GM19452 (cell line): ENCODE measurements around the gene ZBTB8A.
A peak's percentile ranks its signal among the peaks of the same experiment; 100 is the strongest.
"Not testable (repeated sequence)": the region's sequence is repeated elsewhere in the genome, so short reads cannot be mapped to it uniquely, and the experiment has no call there.

Source experiments
- ATAC-seq: cut with Tn5 transposase; IDR thresholded peaks from one replicate; pipeline ENCODE4 v1.9.1; 2021; ENCODE audit not compliant: unreplicated experiment

ZBTB8A gene

GRCh38 chr1:32538887-32539583 lies at the start of gene ZBTB8A:
TSS of gene ZBTB8A (plus strand) at chr1:32539427. CDS start at chr1:32592932, 53,505 bp downstream.
- no peak for ATAC-seq

- no peak for ATAC-seq
Observed at GRCh38 chr1:32489774-32490454, 49.3 kb upstream of the ZBTB8A start.

- no peak for ATAC-seq
Observed at GRCh38 chr1:32491386-32491785, 47.8 kb upstream of the ZBTB8A start.

- no peak for ATAC-seq
Observed at GRCh38 chr1:32494196-32494595, 45.0 kb upstream of the ZBTB8A start.

- no peak for ATAC-seq
Observed at GRCh38 chr1:32494711-32495337, 44.4 kb upstream of the ZBTB8A start.

GRCh38 chr1:32496127-32496526 lies 43.1 kb upstream of the ZBTB8A start:
- ATAC-seq, result no peak

- ATAC-seq, result no peak
Observed at GRCh38 chr1:32498751-32499150, 40.5 kb upstream of the ZBTB8A start.

- peak; percentile 74 for ATAC-seq
Observed at GRCh38 chr1:32500387-32501209, 38.6 kb upstream of the ZBTB8A start.

GRCh38 chr1:32501865-32502264 lies 37.4 kb upstream of the ZBTB8A start:
- ATAC-seq, result no peak

- no peak for ATAC-seq
Observed at GRCh38 chr1:32503153-32503552, 36.1 kb upstream of the ZBTB8A start.

- no peak for ATAC-seq
Observed at GRCh38 chr1:32507021-32507420, 32.2 kb upstream of the ZBTB8A start.

GRCh38 chr1:32508761-32509160 lies 30.5 kb upstream of the ZBTB8A start:
- ATAC-seq, result no peak

GRCh38 chr1:32509939-32510338 lies 29.3 kb upstream of the ZBTB8A start:
- no peak for ATAC-seq

GRCh38 chr1:32516402-32516801 lies 22.8 kb upstream of the ZBTB8A start:
- no peak for ATAC-seq

- no peak for ATAC-seq
Observed at GRCh38 chr1:32518976-32519375, 20.3 kb upstream of the ZBTB8A start.

- no peak for ATAC-seq
Observed at GRCh38 chr1:32521165-32521564, 18.1 kb upstream of the ZBTB8A start.

GRCh38 chr1:32525053-32525452 lies 14.2 kb upstream of the ZBTB8A start:
- no peak for ATAC-seq

- ATAC-seq, result no peak
Observed at GRCh38 chr1:32525661-32526444, 13.4 kb upstream of the ZBTB8A start.

- not testable (repeated sequence) for ATAC-seq
Observed at GRCh38 chr1:32528550-32528949, 10.7 kb upstream of the ZBTB8A start.

GRCh38 chr1:32533792-32534327 lies 5.4 kb upstream of the ZBTB8A start:
- ATAC-seq, result no peak
